Measurements from ENCODE around the gene CCDC157.
"Not testable (repeated sequence)": the region's sequence is repeated elsewhere in the genome, so short reads cannot be mapped to it uniquely, and the experiment has no call there.

The CCDC157 gene

DNA sequence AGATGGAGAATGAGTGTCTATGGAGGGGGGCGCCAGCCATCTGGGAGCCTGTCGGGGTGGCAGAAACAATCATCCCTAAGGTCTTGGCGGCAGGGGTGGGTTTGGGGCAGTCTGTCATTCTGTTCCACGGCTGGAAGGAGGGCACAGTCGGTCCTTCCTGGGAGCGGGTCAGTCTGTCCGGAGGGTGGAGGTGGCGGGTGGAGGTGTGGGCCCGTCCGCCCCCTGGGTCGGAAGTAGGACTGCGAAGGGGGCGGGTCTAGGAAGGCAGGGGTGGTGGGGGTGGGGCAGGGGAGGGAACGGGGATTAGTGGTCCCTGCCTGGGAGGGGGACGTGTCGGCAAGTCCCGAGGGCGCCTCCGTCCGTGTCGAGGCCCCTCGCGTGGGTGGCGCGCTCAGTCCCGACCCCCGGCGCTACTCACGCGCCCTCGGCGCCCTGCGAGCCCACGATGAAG lies 30.5 kb upstream of the CCDC157 start:
- peak; percentile 9 for DNase-seq

DNA sequence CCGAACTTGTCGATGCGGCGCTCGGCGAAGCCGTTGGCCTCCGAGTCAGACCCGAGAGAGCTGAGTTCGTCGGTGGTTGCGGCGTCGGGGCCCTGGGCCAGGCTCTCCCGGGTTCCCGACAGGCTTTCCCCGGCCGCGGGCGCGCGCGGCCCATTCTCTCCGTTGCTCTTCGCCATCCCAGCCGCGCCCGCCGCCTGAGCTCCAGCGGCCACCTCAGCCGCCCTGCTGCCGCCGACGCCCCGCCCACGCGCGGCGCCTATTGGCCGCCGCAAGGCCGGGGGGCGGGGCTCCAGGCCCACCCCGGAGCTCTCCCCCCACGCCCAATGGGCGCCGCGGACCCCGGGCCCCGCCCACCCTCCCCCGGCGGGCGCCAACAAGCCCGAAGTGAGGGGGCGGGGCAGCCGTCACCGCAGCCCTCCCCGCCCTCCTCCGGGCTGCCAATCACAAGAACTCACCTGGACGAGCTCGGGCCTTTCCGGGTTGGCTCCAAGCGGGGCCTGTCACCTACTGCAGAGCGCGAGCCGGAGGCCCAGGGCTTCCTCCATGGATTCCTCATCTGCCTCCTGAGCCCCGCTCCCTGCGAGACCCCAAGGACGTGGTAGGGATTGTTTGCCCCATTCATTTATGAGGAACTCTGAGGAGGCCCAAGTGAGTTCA lies 30.0 kb upstream of the CCDC157 start, which contains the start of gene TBC1D10A:
Gene TBC1D10A, minus strand, starts transcription at position 236 of the 657 bp plus-strand sequence. Its CDS starts 60 bp downstream, at position 176.
- DNase-seq: peak; percentile 91

DNA sequence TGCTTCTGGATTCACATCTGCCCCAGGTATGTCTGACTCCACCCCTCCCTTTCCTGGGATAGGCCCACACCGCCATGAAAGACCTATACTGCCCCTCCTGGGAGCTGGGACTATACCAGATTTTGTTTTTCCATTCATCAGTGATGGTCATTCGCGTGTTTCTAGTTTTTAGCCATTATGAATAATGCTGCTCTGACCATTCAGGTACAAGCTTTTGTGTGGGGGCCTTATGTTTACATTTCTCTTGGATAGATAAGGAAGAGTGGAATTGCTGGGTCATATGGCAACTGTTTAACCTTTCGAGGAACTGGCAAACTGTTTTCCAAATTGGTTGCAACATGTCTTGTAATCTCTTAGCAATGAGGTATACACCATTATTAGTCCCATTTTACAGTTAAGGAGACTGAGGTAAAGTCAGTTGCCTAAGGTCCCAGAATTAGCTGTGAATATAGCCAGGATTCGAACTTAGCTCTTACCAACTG lies 28.9 kb upstream of the CCDC157 start:
- no peak for DNase-seq

DNA sequence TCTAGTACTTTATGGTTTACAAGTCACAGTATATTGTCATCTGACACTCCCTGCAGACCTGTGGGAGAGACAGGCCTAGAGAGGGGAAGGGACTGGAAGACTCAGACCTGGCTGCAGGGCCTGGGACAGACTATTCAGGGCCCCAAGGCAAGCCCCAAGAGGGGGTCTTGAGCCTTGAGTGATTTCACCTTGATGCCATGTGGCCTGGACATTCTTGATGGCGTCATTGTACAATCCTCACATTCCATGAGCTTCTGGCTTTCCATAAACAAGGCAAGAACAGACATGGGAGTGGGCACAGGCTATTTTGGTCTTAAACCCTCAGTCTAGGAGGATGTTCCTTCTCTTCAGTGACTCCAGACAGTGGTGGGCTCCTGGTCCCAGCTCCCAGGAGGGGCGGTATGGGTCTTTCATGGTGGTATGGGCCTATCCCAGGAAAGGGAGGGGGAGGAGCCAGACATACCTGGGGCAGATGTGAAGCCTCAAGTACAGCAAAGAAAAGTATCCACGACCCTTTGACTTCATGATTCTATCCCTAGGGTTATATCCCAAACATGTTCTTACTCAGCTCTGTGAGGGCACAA lies 28.2 kb upstream of the CCDC157 start:
- no peak for DNase-seq

DNA sequence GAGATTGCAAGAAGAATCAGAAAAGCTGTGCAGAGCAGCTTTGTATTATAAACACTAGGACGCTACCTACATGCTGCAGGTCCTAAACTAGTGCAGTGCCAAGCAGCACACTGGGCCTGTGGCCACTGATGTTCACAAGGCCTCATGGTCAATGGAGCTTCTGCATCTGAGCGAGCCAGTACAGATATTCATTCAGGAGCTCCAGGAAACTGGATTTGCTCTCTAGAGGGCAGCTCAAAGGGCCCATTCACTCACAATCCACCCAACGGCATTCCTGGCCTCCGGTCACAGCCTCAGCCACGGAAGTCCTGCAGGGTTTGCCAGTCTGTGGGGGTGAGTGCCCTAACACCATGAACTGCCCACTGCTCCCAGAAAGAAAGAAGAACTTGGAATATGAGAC lies 24.3 kb upstream of the CCDC157 start:
- DNase-seq: no peak

DNA sequence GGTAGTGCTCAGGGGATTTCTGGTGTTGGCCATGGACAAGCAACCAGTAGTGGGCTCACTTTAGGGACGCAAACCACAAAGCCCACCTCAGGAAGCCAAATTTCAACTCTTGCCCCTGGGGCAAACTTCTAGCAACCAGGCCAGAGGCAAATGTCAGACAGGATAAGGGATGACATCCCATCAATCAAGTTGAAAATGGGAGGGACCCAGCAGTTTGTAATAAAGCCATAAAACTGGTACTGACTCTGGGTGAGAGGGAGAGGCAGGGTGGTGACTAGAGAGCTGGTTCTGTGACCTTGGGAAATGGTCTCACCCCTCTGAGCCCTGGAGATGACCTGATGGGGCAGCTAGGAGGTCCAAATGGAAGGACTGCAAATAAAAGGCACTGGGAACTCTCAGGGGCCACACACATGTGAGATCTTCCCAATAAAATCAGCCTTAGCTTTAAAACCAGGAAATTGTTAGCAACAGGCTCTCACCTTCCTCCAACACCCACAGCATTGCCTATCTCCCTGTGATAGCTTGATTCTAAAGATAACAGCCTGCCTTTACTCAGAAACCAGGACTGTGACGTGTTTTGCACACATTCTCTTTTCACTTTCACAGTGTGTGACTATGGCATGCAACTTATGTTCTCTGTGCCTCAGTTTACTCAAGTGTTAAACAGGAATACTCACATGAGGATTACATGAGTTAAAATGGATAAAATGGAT lies 23.7 kb upstream of the CCDC157 start:
- no peak for DNase-seq

DNA sequence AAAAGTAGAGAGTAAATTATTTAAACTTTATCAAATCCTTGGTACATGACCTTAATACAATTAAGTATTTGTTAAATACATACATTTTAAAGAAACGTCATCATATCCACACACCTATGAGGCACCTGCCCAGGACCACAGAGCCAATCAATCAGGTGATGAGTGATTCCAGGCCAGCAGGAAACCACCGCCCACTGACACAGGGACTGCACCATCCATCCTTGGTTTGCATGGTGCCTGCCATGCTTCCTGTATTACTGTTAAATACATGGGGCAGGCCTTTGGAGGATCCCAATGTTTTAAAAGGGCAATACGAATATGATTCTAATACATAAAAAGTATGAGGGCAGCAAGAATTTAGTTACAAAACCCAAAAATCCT lies 23.1 kb upstream of the CCDC157 start:
- no peak for DNase-seq

DNA sequence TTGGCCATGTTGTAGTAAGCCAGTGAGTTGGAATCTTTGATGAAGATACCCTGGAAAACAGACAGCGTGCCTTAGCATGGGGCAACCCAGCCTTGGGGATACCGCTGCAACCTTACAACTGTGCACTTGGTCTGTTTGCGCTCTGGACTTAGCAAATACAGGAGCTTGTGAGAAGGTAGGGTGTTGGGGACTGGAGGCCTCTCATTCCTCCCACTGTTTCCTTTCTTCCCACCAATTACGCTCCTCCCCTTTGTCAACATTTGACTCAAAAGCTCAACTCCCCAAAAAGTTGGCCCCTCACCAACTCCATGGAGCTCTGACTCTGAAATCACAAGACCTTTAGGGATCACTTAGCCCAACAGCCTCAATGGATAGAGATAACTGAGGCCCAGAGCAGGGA lies 22.2 kb upstream of the CCDC157 start:
- no peak for DNase-seq

DNA sequence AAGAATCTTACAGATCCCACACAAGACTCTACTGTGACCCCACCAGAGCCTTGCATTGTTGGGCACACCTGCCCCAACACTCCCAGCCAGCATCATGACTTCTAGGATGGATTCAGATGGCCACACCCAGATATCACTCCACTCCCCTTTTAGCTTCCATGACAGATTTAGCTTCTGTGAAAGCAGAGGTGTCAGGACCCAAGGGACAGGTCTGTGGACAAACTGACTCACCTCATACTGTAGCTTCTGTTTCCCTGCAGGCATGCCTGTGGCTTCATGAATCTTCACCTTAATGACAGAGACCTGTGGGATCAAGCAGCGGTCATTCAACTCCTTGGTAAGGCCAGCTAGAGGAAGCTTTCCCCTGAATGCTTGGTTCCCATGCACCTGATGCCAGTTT lies 21.6 kb upstream of the CCDC157 start:
- DNase-seq: no peak

DNA sequence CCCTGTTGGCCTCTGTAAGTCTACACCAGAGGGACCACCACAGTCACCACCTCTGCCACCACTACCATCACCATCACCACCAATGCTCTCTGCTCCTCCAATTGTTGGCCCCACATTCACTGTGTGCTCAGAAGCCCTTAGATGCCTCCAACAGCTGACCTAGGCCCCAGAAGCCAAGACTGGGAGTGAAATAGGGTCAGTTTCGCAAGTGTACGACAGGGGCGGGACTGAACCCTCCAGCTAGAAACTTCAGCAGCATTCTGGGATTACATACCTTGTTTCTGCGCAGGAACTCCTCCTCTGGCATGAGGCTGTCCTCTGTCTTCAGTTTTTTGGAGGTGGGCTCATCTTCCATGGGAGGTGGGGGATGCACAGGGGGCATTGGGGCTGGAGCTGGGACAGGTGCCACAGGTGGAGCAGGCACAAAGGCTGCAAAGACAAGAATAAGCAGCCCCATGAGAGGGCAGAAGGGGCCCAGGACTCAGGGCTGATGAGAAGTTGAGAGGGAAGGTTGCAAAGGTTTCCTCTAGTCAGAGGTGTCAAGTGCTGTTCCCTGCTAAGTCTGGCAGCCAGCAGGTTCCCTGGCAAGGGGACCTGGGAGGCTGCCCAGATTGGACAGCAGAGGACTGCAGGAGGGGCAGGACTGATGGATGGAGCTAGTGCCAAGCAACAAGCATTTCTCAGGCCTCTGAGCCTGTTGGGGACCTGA lies 19.9 kb upstream of the CCDC157 start:
- DNase-seq: no peak

DNA sequence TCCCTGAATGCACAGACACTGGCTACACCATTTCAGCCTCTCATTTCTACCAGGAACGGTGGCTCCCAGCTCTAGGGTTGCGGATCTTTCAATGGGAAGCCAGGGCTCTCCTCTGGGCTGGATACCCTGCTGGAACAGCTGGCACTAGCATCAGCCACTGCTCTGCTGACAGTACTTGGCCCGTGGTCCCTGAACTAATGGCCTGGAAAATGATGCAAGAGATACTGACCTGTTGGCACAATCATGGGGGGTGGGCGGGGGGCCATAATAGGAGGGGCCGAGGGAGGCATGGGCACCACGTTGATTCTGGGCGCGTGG lies 19.4 kb upstream of the CCDC157 start:
- no peak for DNase-seq

DNA sequence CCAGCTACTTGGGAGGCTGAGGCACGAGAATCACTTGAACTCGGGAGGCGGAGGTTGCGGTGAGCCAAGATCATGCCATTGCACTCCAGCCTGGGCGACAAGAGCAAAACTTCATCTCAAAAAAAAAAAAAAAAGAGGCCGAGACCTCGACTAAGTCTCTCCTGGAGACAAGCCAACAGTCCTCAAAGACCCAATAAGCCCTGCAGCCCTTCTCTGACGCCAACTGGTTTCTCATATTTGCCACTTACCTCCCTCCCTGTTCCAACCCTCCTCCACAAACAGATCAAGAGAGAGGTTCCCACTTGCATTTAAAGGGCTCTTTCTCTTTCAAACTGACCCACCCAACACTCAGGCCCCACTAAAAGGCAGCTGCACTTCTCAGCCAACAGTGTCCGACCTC lies 18.5 kb upstream of the CCDC157 start:
- not testable (repeated sequence) for DNase-seq

DNA sequence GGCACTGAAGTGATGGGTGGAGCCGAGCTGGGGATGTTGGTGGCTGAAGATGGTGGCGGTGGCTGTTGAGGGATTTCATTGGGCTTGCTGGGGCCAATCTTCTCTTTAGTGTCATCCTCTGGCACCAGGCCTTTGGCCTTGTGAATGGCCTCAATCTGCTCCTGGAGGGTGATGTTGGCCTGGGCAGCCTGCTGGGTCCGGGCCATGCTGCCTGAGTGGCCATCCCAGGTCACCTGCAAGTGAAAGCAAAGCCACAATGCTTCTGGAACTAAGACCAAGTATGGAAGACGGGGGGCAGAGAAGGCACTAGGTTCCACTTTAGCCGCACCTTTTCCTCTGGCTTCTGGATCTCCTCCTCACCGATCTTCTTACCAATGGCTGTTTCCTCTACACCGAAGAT lies 18.0 kb upstream of the CCDC157 start:
- no peak for DNase-seq

DNA sequence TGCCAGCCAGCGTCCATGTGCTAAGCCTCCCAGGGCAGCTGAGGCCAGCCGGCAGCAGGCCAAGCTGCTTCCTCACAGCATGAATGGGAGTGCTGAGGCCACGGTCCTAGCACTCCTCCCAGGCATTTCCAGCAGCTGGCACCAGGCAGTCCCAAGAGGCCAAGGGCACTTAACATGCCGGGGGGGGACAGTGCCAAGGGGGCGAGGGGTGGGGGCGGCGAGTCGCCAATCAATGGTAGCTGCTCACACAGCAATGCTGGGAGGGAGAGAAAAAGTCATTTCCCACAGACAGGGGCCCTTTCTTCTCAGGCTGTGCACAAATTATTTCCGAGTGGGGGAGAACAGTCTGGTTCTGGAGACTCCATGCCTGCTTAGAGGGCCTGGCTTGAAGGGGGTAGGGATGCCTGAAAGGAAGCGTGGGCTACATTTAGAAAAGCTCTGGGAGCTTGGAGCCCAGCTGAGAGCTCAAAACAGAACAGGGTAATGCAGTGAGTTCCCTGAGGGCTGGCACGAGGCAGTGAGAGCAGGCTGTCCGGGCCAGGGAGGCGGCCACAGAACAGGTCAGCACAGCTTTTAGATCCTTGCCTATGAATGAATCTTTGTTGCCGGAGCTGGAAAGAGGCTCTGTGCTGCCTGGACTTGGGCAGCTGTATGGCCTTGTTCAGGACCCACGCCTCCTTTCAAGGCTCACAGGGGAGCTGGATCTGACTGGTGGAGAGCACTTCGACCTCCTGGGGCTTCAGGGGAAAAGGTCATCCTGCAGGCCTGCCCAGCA lies 15.7 kb upstream of the CCDC157 start:
- DNase-seq: no peak

DNA sequence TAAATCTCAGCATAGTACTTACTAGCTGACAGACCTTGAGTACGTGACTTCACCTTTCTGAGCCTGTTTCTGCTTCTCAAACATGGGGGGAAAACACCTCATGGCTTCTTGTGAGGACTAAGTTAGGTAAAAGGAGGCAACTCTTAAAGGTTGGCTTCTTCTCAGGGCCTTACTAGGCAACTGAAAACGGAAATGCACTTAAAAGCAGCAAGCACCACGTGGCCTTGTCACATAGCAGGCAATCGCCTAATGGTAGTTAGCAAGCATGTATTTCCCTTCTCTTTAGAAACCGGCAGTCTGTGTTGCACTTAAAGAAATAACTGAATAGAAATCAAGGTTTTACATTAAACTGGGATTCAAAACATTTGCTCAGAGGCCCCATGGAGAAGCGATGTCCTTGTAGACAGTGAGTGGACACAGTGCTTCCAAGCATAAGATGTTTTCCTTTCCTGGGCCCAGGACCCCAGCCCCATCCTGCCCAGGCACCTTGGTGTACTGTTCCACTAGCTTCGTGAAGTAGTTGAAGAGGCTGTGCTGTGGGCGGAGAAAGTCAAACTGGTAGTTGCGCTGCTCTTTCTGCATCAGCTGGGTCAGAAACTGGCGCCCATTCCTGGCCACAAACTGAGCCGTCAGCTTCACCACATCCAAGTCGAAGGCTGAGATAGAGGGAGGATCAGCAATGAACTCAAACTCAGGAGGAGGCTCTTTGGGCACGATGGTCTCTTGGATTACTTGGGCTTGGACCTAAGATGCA lies 12.2 kb upstream of the CCDC157 start:
- DNase-seq: no peak

DNA sequence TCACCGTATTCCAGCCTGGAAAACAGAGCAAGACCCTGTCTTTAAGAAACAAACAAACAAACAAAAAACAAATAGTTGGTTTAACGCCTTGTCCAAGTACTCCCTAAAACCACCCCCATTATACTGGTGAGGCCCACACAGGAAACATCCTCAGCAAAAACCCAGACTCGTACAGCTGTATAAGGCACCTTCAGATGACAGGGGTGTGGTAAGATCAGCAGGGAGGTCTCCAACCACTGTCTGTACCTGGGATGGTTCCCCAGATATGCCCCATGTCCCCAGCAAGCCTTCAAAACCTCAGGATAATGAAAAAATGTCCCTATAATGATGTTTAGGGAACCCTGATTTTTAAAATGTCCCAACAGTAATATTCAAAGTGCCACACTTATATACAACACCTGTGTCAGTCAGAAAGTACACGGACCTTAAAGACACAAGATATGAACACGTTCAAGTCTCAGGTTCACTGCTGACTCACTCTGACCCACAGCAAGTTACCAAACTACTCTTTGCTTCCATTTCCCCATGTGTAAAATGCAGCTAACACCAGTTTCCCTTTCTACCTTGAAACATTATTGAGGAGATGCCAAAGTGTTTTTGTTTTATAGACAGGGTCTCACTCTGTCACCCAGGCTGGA lies 9.4 kb upstream of the CCDC157 start:
- no peak for DNase-seq

DNA sequence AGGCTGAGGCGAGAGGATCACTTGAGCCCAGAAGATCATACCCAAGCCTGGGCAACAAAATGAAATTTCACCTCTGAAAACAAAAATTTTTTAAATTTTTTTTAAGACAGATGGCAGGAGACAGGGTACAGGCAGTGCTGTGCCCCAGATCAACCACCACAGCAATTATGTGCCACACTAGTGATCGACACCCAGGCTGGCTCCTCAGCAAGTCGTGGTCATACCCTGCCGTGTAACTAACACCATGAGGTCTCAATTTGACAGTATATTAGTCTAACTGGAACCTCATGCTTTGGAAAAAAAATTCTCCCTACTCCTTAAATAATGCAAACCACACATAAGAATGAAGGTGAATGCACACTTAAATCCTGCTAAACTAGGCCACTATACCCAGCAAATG lies 8.4 kb upstream of the CCDC157 start:
- DNase-seq: no peak

DNA sequence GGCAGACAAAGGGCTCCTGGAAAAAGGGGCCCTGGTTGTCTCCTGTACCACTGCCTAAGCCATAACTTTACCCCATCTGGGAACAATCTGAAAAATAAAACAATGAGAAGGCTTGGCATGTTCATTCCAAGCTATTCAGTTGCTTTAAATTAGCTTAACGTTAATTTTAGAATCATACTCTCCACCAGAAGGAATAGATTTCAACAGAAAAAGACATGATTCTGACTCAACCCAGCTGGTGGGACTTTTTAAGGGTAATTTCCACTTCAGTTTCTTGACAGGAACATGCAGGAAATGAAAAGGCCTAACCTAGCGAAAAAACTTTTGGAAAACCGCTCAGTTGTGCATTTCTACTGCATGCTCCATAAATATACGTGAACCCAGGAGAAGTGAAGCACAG lies 8.0 kb upstream of the CCDC157 start:
- no peak for DNase-seq

DNA sequence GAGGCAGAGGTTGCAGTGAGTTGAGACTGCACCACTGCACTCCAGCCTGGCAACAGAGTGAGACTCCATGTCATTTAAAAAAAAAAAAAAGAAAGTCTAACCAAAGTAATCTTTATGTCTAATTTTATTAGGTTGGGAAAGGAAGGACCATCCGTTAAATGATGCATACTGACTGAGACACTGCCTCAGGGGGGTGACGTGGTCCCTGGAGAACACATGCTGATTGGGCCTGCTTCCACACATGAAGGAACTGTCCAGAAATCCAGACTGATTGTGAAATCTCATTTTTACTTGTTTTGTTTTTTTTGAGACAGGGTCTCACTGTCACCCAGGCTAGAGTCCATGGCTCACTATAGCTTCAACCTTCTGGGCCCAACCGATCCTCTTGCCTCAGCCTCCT lies 5.6 kb upstream of the CCDC157 start:
- no peak for DNase-seq

DNA sequence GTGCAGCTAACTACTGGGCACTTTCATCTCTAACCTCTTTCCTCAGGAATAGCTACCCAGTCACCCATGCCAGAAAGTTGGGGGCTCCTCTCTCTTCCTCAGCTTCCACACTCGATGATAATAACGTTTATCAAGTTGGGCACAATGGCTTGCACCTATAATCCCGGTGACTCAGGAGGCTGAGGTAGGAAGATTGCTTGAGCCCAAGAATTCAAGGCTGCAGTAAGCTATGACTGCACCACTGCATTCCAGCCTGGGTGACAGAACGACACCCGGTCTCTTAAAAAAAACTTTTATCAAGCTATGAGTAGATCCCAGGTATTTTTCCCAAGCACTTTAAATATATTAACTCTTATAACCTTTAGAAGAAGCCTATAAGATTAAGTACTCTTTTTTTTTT lies 2.2 kb upstream of the CCDC157 start:
- no peak for DNase-seq

DNA sequence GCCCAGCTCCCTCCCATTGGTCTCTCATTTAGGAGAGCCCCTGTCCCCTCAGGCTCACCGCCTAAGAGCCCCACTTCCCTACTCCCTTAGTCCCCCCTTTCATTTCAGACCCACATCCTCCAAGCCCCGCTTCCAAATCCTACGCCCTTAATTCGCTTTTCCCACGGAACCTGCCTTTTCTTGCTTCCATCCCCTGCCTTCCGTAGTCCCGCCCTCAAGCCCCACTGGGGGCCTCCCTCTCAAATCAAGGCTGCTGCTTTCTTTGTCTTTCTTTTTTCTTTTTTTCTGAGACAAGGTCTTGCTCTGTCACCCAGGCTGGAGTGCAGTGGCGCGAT lies 396 bp downstream of the CCDC157 start:
- DNase-seq: no peak

All from NCI-H345 (cell line).